GM18519 (cell line): ENCODE results near the gene SHMT1.
"Not testable (repeated sequence)": the region's sequence is repeated elsewhere in the genome, so short reads cannot be mapped to it uniquely, and the experiment has no call there.

Experiments used
- ATAC-seq: cut with Tn5 transposase; IDR thresholded peaks from one replicate; pipeline ENCODE4 v1.9.1; 2021; ENCODE audit warnings: mild to moderate bottlenecking, moderate library complexity; ENCODE audit not compliant: unreplicated experiment, low FRiP score

Gene SHMT1

DNA sequence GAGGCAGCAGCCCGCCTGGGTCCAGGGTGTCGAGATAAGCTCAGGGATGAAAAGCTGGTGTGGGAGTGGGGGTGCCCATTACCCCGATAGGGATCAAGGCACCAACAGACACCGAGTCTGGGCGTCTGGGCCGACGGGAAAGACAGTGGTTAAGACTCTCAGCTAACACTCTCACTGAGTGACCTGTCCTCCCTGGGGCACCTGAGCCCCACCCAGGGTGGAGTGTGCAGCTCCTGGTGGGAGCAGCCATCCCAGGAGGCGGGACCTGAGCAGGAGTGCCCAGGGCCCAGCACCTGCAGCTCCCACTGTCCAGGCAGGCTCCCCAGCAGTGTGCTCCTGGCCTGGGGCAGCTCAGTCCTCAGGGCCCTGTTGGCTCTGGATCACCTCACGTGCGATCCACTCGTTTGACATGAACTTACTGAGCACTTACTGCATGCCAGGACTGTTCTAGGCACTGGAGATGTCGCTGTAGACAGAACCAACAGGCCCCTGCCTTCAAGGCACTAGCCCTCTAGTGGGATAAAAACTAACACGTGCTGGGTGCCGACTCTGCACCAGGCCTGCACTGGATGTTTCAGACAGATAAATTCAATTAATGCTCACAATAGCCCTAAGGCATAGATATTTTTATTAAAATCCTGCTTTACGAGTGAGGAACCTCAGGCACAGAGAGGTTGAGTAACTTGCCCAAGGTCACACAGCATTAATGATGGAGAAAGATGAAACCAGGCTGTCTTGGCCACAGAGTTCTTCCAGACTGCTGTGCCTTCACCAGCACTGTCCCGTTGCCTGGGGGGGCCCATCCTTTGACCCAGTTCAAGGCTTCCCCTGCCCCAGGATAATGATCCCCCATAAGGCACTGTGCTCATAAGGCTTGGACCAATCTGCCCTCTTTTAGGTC, 16.1 kb upstream of the SHMT1 start:
- ATAC-seq, result no peak

DNA sequence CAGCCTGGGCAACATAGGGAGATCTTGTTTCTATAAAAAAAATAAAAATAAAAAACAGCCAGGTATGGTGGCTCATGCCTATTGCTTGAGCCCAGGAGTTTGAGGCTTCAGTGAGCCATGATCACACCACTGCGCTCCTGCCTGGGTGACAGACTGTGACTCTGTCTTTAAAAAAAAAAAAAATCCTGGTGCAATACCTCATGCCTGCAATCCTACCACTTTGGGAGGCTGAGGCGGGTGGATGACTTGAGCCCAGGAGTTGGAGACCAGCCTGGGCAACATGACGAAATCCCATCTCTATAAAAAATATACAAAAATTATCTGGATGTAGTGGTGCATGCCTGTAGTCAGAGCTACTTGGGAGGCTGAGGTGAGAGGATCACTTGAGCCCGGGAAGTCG, 15.3 kb upstream of the SHMT1 start:
- ATAC-seq, result not testable (repeated sequence)

DNA sequence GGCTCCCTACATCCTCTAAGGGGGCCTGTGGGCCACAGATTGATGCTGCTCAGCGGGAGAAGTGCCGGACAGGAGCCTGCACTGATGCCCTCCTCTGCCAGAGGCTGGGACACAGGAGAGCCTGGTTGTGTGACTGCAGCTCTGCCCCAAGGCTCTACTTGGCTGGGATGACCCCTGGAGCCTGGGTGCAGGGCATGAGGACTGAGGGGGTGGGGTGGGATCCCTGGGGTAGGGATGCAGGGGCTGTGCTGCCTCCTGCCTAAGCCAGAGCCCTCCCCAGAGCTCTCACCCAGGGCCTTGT, 14.8 kb upstream of the SHMT1 start:
- no peak for ATAC-seq

DNA sequence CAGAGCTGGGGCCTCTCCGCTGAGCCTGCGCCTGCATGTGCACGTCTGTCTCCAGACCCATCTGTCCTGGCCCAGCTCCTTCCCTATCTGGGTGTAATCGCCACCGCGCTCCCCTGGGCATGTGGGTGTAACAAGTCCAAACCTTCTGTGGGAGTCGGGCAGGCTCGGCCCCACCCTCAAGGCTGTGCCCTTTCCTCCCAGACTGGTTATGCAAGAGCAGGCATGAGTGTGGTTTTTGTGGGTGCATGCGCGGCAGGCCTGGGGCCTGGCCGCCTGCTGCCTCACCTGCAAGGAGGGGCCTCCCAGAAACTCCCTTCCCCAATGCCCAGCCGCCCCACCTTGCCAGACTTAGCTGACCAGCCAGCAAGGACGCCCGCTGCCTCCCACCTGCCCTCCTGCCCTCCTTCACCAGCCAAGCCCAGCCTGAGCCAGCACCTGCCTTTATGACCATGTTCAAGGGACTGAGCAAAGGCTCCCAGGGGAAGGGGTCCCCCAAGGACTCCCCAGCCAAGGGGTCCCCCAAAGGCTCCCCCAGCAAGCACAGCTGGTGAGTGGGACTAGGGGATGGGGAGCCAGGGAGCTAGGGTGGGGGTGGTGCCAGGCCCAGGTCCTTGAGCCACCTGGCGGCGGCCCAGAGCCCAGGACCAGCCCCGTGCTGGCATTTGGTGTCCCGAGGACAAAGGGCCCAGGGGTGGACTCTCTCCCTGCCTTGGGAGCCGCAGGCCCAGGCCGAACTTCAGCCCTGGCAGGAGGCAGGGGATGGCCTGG, 14.3 kb upstream of the SHMT1 start, which contains the start of gene EVPLL:
TSS of gene EVPLL (plus strand) at position 342 of the 768 bp plus-strand sequence. CDS start 3,160 bp downstream, outside the sequence.
- no peak for ATAC-seq

DNA sequence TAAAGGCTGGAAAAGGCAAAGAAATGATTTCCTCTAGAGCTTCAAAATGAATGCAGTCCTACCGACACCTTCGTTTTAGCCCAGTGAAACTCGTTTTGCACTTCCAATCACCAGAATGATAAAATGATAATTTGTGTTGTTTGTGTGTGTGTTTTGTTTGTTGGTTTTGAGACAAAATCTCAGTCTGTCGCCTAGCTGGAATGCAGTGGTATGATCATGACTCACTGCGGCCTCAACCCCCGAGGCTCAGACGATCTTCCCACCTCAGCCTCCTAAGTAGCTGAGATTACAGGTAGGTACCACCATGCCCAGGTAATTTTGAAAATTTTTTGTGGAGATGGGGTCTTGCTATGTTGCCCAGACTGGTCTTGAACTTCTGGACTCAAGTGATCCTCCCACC, 10.9 kb upstream of the SHMT1 start:
- ATAC-seq, result no peak

DNA sequence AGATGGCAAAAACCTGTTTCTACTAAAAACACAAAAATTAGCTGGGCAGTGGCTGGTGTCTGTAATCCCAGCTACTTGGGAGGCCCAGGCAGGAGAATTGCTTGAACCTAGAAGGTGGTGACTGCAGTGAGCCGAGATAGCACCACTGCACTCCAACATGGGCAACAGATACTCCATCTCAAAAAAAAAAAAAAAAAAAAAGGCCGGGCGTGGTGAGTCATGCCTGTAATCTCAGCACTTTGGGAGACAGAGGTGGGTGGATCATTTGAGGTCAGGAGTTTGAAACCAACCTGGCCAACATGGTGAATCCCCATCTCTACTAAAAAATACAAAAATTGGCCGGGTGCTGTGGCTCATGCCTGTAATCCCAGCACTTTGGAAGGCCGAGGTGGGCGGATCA, 9.8 kb upstream of the SHMT1 start:
- ATAC-seq, result not testable (repeated sequence)

DNA sequence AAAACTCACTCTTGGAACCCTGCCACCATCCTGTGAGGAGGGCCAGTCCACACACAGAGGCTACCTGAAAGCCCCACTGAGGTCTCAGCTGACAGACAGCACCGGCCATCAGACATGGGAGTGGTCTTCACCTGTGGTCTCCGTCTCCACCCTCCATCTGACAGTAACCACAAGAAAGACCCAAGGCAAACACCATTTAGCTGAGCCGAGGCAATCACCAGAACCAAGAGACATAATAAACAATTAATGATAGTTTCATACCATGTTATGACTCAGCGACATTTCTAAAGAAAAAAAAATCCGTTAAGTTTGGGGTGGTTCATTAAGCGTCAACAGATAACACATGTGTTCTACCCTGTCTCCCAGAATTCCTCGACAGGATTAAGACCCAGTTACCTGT, 8.1 kb upstream of the SHMT1 start:
- no peak for ATAC-seq

DNA sequence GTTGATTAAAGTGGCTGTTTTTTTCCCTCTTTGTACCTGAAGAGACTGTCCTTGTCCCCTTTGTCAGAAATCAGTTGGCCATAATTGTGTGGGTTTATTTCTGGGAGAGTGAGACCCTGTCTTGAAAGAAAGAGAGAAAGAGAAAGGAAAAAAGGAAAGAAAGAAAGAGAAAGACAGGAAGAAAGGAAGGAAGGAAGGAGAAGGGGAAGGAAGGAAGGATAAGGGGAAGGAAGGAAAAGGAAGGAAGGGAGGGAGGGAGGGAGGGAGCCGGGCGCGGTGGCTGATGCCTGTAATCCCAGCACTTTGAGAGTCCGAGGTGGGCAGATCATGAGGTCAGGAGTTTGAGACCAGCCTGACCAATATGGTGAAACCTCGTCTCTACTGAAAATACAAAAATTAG, 7.4 kb upstream of the SHMT1 start:
- ATAC-seq, result no peak

DNA sequence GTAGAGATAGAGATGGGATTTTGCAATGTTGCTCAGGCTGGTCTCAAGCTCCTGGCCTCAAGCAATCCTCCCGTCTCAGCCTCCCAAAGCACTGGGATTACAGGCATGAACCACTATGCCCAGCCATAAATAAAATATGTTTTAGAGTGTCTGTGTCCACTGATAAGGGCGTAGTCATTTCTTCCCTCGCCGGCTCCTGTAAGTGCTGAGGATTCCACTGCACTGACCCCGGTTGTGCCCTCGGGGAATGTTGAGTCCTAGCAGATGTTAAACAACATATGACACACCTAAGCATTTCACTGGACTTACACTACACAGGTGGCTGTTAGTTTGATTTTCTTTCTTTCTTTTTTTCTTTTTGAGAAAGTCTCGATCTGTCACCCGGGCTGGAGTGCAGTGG, 5.6 kb upstream of the SHMT1 start:
- no peak for ATAC-seq

DNA sequence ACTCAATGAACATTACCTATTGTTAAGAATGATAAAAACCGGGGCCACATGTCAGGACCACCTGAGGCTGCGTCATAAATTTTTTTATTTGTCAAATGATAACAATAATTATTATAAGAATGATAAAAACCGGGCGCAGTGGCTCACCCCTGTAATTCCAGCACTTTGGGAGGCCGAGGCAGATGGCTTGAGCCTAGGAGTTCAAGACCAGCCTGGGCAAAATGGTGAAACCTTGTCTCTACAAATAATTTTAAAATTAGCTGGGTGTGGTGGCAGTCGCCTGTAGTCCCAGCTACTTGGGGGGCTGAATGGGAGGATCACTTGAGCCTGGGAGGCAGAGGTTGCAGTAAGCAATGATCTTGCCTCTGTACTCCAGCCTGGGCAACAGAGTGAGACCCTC, 816 bp upstream of the SHMT1 start:
- ATAC-seq, result no peak

DNA sequence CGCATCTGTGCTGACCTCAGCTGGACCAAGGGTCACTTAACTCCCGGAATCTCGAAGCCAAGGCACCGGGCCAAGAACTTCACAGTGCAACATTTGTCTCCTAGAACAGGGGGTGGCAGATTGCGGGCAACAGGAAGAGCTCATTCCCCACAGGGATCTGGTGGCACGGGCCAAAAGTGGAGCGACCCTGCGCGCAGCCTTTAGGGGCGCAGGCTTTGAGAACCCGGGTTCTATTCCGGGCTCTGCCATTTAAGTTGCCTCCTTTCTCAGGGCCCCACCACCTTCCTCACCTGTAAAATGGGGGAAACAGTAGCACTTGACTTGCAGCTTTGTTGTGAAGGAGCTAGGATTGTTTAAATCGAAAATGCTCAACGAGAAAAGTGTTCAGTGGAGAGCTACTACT, 651 bp downstream of the SHMT1 start:
- no peak for ATAC-seq

DNA sequence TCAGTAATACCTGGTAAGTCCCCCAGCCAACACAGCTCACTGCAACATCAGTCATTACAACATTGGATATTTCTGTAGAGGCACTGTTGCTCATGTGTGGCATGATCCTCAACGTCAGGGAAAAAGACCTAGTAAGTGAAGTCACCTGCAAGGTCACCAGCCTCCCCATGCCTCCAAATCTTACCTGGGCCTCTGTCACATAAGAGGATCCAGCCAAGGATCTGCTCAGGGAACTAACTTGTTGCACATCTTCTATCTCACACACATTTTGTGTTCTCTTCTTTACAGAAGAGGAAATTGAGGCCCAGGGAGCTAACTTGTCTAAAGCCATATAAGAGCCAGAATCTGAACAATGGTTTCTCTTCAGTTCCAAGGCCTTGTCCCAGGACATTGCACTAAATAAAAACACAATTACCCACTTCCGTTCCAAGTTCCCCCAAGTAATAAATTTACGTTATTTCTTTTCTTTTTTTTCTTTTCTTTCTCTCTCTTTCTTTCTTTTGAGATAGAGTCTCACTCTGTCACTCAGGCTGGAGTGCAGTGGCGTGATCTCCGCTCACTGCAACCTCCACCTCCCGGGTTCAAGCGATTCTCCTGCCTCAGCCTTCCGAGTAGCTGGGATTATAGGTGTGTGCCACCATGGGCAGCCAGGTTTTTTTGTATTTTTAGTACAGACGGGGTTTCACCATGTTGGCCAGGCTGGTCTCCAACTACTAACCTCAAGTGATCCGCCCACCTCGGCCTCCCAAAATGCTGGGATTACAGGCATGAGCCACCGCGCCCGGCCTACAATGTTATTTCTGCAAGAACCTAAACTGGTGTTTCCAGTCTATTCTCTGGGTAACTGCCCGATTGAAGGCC, 1.3 kb downstream of the SHMT1 start:
- ATAC-seq, result no peak

DNA sequence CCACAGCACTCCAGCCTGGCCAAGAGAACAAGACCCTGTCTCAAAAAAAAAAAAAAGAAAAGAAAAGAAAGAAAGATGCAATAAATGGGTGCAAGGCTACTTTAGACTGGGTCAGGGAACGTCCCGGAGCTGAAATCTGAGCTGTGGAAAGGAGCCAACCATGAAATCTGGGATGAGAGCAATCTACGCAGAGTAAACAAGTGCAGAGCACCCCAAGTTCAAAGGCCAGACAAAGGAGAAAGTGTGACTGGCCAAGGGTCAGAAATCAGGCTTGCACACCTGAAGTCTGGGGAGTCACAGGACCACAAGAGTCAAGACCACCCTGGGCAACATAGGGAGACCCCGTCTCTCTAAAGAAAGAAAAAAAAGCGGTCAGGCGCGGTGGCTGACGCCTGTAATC, 2.8 kb downstream of the SHMT1 start:
- ATAC-seq, result no peak

DNA sequence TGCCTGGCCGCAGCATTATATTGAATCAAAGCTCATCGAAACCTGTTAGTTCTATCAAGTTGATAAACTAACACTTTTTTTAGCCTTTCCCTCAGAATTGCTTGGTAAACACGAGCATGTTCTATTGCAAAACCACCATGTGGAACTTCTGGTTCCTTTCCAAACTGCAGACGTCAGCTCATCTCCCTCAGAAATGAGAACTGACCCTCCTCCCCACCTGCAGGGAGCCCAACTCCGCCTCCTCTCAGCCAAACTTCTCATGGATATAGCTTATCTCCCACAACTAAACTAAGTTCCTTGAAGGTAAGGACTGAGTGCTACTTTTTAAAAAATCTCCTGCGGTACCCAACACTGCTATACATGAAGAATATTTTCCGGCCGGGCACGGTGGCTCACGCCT, 6.7 kb downstream of the SHMT1 start:
- ATAC-seq, result no peak

DNA sequence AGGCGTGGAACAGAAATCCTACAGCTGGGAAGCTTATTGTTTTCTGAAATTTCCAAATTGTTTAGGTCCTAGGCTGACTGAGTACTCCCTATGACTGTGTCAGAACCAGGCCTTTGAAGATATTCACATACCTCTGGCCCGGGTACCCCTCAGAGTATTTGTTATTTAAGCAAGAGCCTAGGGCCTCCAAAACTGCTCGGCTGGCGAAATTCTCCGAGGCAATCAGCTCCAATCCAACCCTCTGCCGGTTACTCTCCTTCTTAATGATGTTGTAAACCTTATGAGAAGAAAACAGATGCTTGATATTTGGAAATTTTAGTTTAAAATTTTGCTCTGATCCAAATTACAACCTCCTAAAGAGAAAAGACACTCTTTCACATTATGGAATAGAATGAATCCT, 9.8 kb downstream of the SHMT1 start:
- no peak for ATAC-seq

DNA sequence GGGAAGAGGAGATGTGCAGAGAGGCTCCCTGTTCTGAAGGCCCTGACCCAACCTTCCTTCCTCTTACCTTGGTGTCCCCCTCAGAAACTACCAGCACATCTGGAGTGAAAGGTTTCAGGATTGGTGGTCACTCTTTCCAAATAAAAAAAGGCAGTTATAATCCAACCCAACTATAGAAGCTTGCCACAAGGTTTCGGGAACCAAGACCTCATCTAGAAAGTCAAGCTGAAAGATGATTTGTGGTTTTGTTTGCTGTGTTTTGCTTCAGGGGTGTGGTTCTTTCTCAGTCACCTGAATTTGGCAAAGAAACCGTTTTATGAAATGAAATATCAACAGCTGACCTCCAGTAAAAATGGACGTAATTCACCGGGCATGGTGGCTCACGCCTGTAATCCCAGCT, 19.3 kb downstream of the SHMT1 start:
- ATAC-seq, result no peak

DNA sequence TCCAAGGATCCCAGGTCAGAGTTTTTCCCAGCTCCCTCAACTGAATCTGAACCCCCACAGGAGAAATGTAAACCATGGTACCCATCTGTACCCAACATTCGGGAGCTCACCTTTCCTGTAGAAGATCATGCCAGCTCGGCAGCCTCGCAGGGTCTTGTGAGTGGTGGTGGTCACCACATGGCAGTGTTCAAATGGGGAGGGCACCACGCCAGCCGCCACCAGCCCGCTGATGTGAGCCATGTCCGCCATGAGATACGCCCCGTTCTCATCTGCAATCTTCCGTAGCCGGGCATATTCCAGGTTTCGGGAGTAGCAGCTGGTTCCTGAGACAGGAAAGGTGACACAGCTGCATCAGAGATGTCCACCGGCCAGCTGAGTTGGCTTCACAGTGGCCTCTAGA, 23.4 kb downstream of the SHMT1 start:
- no peak for ATAC-seq

DNA sequence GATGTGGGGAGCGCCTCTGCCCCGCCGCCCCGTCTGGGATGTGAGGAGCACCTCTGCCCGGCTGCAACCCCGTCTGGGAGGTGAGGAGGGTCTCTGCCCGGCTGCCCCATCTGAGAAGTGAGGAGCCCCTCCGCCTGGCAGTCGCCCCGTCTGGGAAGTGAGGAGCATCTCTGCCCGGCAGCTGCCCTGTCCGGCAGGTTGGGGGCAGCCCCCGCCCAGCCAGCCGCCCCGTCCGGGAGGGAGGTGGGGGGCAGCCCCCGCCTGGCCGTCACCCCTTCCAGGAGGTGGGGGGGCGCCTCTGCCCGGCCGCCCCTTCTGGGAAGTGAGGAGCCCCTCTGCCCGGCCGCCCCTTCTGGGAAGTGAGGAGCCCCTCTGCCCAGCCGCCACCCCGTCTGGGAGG, 25.2 kb downstream of the SHMT1 start:
- not testable (repeated sequence) for ATAC-seq

DNA sequence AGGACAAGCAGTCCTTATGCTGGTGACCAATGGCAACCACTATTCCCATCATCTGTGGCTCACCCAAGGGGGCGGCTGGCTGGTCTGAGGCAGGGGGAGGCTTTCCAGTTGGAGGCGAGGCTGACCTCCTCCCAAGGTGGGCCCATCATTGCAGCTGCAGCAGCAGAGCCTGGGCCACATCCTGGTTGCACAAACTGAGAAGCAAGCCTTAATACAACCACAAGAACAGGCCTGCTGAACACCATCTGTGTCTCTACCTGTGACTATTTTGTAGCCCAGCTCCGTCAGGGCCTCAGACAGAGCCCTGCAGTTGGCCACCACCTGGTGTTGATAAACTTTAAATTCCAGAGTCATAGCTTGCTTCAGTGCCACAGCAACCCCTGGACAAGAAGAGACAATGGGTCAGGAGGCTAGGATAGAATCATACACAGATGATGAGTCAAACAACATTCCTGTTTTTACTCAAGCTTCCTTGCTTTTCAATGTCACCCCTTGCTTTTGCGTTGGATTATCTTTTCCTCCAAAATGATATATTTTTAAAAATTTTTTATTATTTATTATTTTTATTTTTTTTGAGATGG, 30.4 kb downstream of the SHMT1 start:
- no peak for ATAC-seq

DNA sequence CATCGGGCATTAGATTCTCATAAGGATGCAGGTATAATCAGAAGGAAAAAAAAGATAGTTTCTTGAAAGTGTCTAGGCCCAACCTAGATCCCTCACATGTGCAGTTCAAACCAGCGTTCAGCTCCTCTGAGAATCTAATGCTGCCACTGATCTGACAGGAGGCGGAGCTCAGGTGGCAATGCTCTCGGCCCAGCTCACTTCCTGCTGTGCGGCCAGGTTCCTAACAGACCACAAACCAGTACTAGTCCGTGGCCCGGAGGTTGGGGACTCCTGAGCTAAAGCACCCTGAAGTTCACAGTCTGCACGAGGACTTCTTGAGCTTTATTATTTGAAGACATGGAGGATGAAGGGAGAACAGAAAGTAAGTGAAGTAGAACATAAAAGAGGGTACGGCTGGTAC, 31.5 kb downstream of the SHMT1 start:
- no peak for ATAC-seq
